SK-N-MC (cell line): ENCODE data around the gene MAX.
"Not testable (repeated sequence)": the region's sequence is repeated elsewhere in the genome, so short reads cannot be mapped to it uniquely, and the experiment has no call there.

Source experiments
- DNase-seq: peaks from one replicate; pipeline ENCODE4 v3.0.0-alpha.2; 2011; ENCODE audit warnings: low read depth, low spot score
- H3K27ac ChIP-seq: fragments of 200-600 bp; sonication (generic); 2 replicates; pipeline ENCODE4 v1.5.1; 2016; ENCODE audit warnings: mixed run types
- H3K36me3 ChIP-seq: fragments of 200-600 bp; sonication (generic); 2 replicates; pipeline ENCODE4 v1.6.1; 2017; ENCODE audit warnings: antibody characterized with exemption, low read length, mixed read lengths; ENCODE audit not compliant: insufficient read depth
- H3K4me3 ChIP-seq: fragments of 200-600 bp; sonication (generic); 2 replicates; pipeline ENCODE4 v1.5.1; 2016
- H3K9ac ChIP-seq: fragments of 200-600 bp; sonication (generic); 2 replicates; pipeline ENCODE4 v1.8.0; 2017; ENCODE audit warnings: mixed run types, mixed read lengths; ENCODE audit not compliant: insufficient read length
- H3K9me3 ChIP-seq: fragments of 200-600 bp; sonication (generic); 2 replicates; pipeline ENCODE4 v1.6.1; 2017; ENCODE audit warnings: low read depth, mild to moderate bottlenecking, antibody characterized with exemption, low read length, moderate library complexity, mixed read lengths
- EZH2 ChIP-seq: fragments of 200-600 bp; sonication (generic); IDR thresholded peaks from one replicate; pipeline ENCODE4 v1.6.1; 2017; ENCODE audit warnings: antibody characterized with exemption
- FOXP2 ChIP-seq: optimal IDR thresholded peaks from 2 replicates; pipeline ENCODE3; 2011; ENCODE audit warnings: mild to moderate bottlenecking, moderate library complexity; ENCODE audit not compliant: insufficient read depth; ENCODE audit errors: extremely low read length, control extremely low read depth
- POLR2AphosphoS5 ChIP-seq: IDR thresholded peaks from 2 replicates; pipeline ENCODE4 v1.6.1; 2012; ENCODE audit warnings: mild to moderate bottlenecking, low read depth, low read length, borderline replicate concordance

Gene MAX

GRCh38 chr14:65040666-65041433, 61.5 kb downstream of the MAX start:
- H3K27ac ChIP-seq = no peak overlapping the region
- H3K9me3 ChIP-seq = no peaks in the 10 kb centered on the region
- no peak overlapping the region for H3K9ac ChIP-seq
- TF ChIP-seq FOXP2 (no peak), EZH2 (no peak), POLR2AphosphoS5 (no peak)
- H3K4me3 ChIP-seq = no peak overlapping the region
- peaks cover 34% of the 10 kb centered on the region; the same call in 1 of the 2 replicates for H3K36me3 ChIP-seq
- DNase-seq = no peak

DNA sequence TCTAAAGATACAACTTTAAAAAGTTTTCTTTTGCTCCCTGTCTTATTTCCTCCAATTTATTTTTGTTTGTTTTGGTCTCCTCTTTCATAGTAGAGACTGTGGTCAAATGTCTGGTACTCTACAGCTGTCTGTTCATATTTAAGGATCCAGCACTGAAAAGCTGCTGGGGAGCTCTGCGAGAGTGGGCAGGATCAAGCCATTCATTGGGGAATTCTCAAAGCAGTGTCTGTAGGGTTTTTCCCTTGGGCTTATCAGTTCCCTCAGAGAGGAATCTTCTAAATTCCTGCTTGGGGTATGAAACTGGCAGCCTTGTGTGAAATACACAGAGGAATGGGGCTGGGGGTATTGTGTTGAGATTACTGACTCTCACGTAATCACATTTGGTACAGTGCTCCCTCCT, 63.4 kb downstream of the MAX start:
- H3K27ac ChIP-seq = no peak overlapping the region
- H3K9me3 ChIP-seq = no peaks in the 10 kb centered on the region
- no peak overlapping the region for H3K4me3 ChIP-seq
- peaks cover 24% of the 10 kb centered on the region; the same call in 1 of the 2 replicates for H3K36me3 ChIP-seq
- no peak for DNase-seq
- TF ChIP-seq EZH2 (no peak), POLR2AphosphoS5 (no peak), FOXP2 (no peak)
- no peak overlapping the region for H3K9ac ChIP-seq

- no peak overlapping the region for H3K27ac ChIP-seq
- H3K36me3 ChIP-seq = peaks cover 14% of the 10 kb centered on the region
- H3K9me3 ChIP-seq = no peaks in the 10 kb centered on the region
- H3K9ac ChIP-seq = no peak overlapping the region
- DNase-seq = no peak
- no peak for TF ChIP-seq POLR2AphosphoS5
- no peak for TF ChIP-seq EZH2
- no peak for TF ChIP-seq FOXP2
- no peak overlapping the region for H3K4me3 ChIP-seq
These were observed 67.3 kb downstream of the MAX start for GRCh38 chr14:65035049-65035448.

GRCh38 chr14:65034021-65034420, 68.3 kb downstream of the MAX start:
- no peak for DNase-seq
- Histone ChIP-seq H3K27ac (no peak overlapping the region), H3K9ac (no peak overlapping the region), H3K9me3 (no peaks in the 10 kb centered on the region), H3K4me3 (no peak overlapping the region), H3K36me3 (peaks cover 24% of the 10 kb centered on the region)
- TF ChIP-seq EZH2 = no peak
- no peak for TF ChIP-seq FOXP2
- TF ChIP-seq POLR2AphosphoS5 = no peak

- no peaks in the 10 kb centered on the region for H3K9me3 ChIP-seq
- H3K4me3 ChIP-seq = no peak overlapping the region
- no peak for DNase-seq
- H3K27ac ChIP-seq = no peak overlapping the region
- TF ChIP-seq POLR2AphosphoS5 (no peak), EZH2 (no peak), FOXP2 (no peak)
- peaks cover 32% of the 10 kb centered on the region for H3K36me3 ChIP-seq
- H3K9ac ChIP-seq = no peak overlapping the region
These were observed 69.1 kb downstream of the MAX start for GRCh38 chr14:65033181-65033580.

GRCh38 chr14:65032319-65032718, 70.0 kb downstream of the MAX start:
- H3K36me3 ChIP-seq = peaks cover 39% of the 10 kb centered on the region
- H3K27ac ChIP-seq = no peak overlapping the region
- H3K4me3 ChIP-seq = no peak overlapping the region
- DNase-seq = no peak
- H3K9ac ChIP-seq = no peak overlapping the region
- TF ChIP-seq EZH2 (no peak), FOXP2 (no peak), POLR2AphosphoS5 (no peak)
- no peaks in the 10 kb centered on the region for H3K9me3 ChIP-seq

GRCh38 chr14:65031321-65031720, 71.0 kb downstream of the MAX start:
- not testable (repeated sequence) for H3K9ac ChIP-seq, H3K9me3 ChIP-seq, H3K27ac ChIP-seq, H3K4me3 ChIP-seq, DNase-seq
- H3K36me3 ChIP-seq = peaks cover 39% of the 10 kb centered on the region

DNA sequence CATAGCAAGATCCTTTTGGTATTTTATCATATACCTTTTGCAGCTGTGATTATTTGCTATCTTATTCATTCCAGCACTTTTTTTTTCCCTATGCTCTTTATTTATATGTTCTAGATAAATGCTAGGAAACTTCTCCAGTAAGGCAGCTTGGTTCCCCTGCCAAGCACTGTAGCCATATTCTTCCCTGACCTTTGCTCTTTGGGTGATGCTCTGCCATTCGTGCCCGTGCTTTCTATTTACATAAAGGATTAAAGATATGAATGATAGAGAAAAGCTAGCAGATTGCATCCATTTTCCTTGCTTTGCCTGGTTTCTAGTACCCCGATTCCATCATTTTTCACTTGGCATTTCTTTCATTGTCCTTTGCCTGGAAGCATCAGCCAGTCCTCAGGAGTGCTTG, 73.4 kb downstream of the MAX start:
- Histone ChIP-seq H3K36me3 (peaks cover 39% of the 10 kb centered on the region), H3K4me3 (no peak overlapping the region), H3K9ac (no peak overlapping the region), H3K9me3 (no peaks in the 10 kb centered on the region), H3K27ac (no peak overlapping the region)
- DNase-seq = no peak
- TF ChIP-seq FOXP2 (no peak), POLR2AphosphoS5 (no peak), EZH2 (no peak)

DNA sequence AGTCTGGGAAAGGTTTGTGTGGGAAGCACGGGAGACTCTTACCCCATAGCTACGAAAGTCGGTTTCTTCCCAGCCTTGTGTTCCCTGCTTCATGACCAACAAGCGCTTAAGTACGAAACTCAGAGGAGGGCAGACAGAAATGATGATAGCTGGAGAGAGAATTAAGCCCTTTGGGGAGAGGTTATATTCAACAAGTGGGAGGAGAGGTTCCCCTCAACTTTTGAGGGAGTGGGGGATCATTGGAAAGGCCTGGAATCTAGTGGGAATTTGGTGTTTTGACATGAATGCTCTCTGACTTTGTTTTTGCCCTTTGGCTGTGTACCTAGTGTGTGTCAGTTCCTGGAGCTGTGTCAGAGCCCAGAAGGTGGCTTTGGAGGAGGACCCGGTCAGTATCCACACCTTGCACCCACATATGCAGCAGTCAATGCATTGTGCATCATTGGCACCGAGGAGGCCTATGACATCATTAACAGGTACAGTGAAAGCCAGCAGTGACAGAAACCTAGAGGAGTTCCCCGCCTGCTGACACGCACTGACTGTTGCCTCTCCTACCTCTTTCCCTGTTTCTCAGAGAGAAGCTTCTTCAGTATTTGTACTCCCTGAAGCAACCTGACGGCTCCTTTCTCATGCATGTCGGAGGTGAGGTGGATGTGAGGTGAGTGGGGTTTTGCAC, 75.1 kb downstream of the MAX start:
- Histone ChIP-seq H3K9ac (no peak overlapping the region), H3K4me3 (no peak overlapping the region), H3K9me3 (no peaks in the 10 kb centered on the region), H3K27ac (no peak overlapping the region), H3K36me3 (peaks cover 32% of the 10 kb centered on the region)
- TF ChIP-seq FOXP2 (no peak), EZH2 (no peak), POLR2AphosphoS5 (no peak)
- no peak for DNase-seq

GRCh38 chr14:65026526-65026925, 75.8 kb downstream of the MAX start:
- H3K36me3 ChIP-seq = peaks cover 28% of the 10 kb centered on the region
- no peak overlapping the region for H3K27ac ChIP-seq
- no peak for TF ChIP-seq EZH2
- TF ChIP-seq FOXP2 = no peak
- no peak for TF ChIP-seq POLR2AphosphoS5
- no peak overlapping the region for H3K9ac ChIP-seq
- no peaks in the 10 kb centered on the region for H3K9me3 ChIP-seq
- no peak for DNase-seq
- no peak overlapping the region for H3K4me3 ChIP-seq
